Measurements from ENCODE around the gene ACTN4.

DNA sequence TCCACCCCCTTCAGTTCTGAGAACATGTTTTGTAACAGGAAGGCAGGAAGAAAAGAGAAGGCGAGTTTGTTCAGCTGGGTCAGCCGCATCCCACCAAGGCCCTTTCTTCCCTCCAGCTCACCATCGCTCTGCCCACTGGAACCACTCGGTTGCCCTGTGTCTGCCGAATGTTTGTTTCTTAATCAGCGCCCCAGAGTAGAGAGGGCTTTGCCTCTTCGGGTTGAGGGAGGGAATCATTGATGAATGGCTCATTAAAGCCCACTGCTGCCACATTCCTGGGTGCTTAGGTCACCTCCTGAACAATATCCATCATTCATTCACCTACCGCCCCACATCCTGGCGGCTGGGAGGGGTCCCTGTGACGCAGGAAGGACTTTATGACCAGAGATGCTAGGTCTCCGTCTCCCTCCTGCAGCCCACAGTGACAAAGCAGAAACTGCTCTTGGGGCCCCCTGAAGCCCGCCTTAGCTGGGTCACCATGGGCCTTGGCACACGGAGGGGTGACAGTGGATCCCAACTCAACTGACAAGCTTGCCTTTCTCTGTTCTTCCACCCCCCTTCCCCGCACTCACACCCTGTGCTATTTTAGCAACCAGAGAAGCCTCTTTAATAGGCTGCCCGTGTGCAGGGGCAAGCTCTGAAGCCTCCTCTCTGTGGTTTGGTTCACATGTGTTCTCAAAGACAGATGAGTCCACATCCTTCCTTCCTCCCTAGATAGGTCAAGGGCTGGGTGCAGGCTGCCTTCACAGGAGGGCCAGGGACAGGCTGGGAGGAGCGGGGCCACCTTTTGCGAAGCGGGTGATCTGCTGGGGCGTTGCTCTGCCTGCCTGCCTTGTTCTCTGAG, 46.2 kb downstream of the ACTN4 start:
- TF ChIP-seq, protein P1, sequence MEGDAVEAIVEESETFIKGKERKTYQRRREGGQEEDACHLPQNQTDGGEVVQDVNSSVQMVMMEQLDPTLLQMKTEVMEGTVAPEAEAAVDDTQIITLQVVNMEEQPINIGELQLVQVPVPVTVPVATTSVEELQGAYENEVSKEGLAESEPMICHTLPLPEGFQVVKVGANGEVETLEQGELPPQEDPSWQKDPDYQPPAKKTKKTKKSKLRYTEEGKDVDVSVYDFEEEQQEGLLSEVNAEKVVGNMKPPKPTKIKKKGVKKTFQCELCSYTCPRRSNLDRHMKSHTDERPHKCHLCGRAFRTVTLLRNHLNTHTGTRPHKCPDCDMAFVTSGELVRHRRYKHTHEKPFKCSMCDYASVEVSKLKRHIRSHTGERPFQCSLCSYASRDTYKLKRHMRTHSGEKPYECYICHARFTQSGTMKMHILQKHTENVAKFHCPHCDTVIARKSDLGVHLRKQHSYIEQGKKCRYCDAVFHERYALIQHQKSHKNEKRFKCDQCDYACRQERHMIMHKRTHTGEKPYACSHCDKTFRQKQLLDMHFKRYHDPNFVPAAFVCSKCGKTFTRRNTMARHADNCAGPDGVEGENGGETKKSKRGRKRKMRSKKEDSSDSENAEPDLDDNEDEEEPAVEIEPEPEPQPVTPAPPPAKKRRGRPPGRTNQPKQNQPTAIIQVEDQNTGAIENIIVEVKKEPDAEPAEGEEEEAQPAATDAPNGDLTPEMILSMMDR (IDR thresholded peaks at IDR 0.05; ENCODE audit: low read depth, low read length), result no peak
- TF ChIP-seq POLR2A (IDR thresholded peaks at IDR 0.05; ENCODE audit: extremely low read depth, insufficient read length), result no peak

All from NB4 (cell line).